ENCODE measurements around the gene CAT. TPM values are rescaled to one million over a fixed set of nuclear protein-coding genes. Genes with fewer than 3 reads are reported as not detected.

The CAT gene
- total RNA-seq, 1 donor from 2014 or later, result 31.2 TPM

- intact Hi-C loops (cut with micrococcal nuclease), result no loop called here
These were observed 18.9 kb downstream of the CAT start for GRCh38 chr11:34457607-34458006.

GRCh38 chr11:34458525-34458924, 19.8 kb downstream of the CAT start:
- intact Hi-C loops (cut with micrococcal nuclease), result no loop called here

GRCh38 chr11:34459507-34460162, 20.9 kb downstream of the CAT start:
- intact Hi-C loops (cut with micrococcal nuclease), result no loop called here

- intact Hi-C loops (cut with micrococcal nuclease), result no loop called here
These were observed 21.5 kb downstream of the CAT start for GRCh38 chr11:34460278-34460677.

- intact Hi-C loops (cut with micrococcal nuclease), result no loop called here
These were observed 22.5 kb downstream of the CAT start for GRCh38 chr11:34461215-34461614.

- intact Hi-C loops (cut with micrococcal nuclease), result loop anchor here (5.0 kb wide), 1 partner anchor 657 kb away; no protein-coding TSS in a partner anchor
These were observed 25.9 kb downstream of the CAT start for GRCh38 chr11:34464591-34465051.

- intact Hi-C loops (cut with micrococcal nuclease), result loop anchor here (5.0 kb wide), 1 partner anchor 660 kb away; no protein-coding TSS in a partner anchor
These were observed 28.2 kb downstream of the CAT start for GRCh38 chr11:34466802-34467488.

GRCh38 chr11:34468209-34468841, 29.6 kb downstream of the CAT start:
- intact Hi-C loops (cut with micrococcal nuclease), result loop anchor here (1.0 to 5.0 kb wide), 6 partner anchors 30 to 661 kb away; partner anchors contain the start of gene CAT

- intact Hi-C loops (cut with micrococcal nuclease), result no loop called here
These were observed 35.0 kb downstream of the CAT start for GRCh38 chr11:34473603-34474169.

GRCh38 chr11:34475656-34476055, 36.9 kb downstream of the CAT start:
- intact Hi-C loops (cut with micrococcal nuclease), result no loop called here

GRCh38 chr11:34476849-34477248, 38.1 kb downstream of the CAT start:
- intact Hi-C loops (cut with micrococcal nuclease), result no loop called here

- intact Hi-C loops (cut with micrococcal nuclease), result no loop called here
These were observed 40.3 kb downstream of the CAT start for GRCh38 chr11:34478845-34479663.

GRCh38 chr11:34480314-34480713, 41.6 kb downstream of the CAT start:
- intact Hi-C loops (cut with micrococcal nuclease), result no loop called here

- intact Hi-C loops (cut with micrococcal nuclease), result no loop called here
These were observed 42.6 kb downstream of the CAT start for GRCh38 chr11:34481307-34481706.

GRCh38 chr11:34483106-34483874, 44.6 kb downstream of the CAT start:
- intact Hi-C loops (cut with micrococcal nuclease), result no loop called here

- intact Hi-C loops (cut with micrococcal nuclease), result no loop called here
These were observed 48.7 kb downstream of the CAT start for GRCh38 chr11:34487430-34487829.

GRCh38 chr11:34488855-34489557, 50.3 kb downstream of the CAT start:
- intact Hi-C loops (cut with micrococcal nuclease), result no loop called here

GRCh38 chr11:34490304-34490703, 51.6 kb downstream of the CAT start:
- intact Hi-C loops (cut with micrococcal nuclease), result loop anchor here (5.0 kb wide), 1 partner anchor 633 kb away; no protein-coding TSS in a partner anchor

GRCh38 chr11:34492806-34493414, 54.2 kb downstream of the CAT start:
- intact Hi-C loops (cut with micrococcal nuclease), result loop anchor here (1.0 to 5.0 kb wide), 5 partner anchors 127 to 685 kb away; partner anchors contain the start of gene ABTB2

All from T-helper 1 cell treated with Interleukin-12 subunit alpha and Interleukin-12 subunit beta and Interleukin-4 antibody, amounts not matched to agents 30 ng/mL and 1 ng/mL, for 36 hours (primary cell).